H9 (cell line): ENCODE results near the gene ARHGAP24. TPM values are rescaled to one million over a fixed set of nuclear protein-coding genes. Genes with fewer than 3 reads are reported as not detected.

Experiments
- DNase-seq: peaks from one replicate; pipeline ENCODE4 v3.0.0-alpha.2; 2017
- H2AFZ ChIP-seq: one replicate; pipeline ENCODE4 v1.6.1; 2013; ENCODE audit warnings: mild to moderate bottlenecking, low read length, control low read depth, moderate library complexity
- H2AK5ac ChIP-seq: 2 replicates; pipeline ENCODE4 v1.6.1; 2013; ENCODE audit warnings: low read length, control low read depth, mixed read lengths; ENCODE audit not compliant: insufficient read length
- H2BK120ac ChIP-seq: one replicate; pipeline ENCODE4 v1.6.1; 2013; ENCODE audit warnings: low read depth, mild to moderate bottlenecking, low read length, control low read depth, inconsistent platforms; ENCODE audit not compliant: poor library complexity, severe bottlenecking
- H2BK12ac ChIP-seq: 2 replicates; pipeline ENCODE4 v1.6.1; 2013; ENCODE audit warnings: low read length, control low read depth, mixed read lengths, low read depth; ENCODE audit not compliant: insufficient read length
- H2BK15ac ChIP-seq: 2 replicates; pipeline ENCODE4 v1.6.1; 2013; ENCODE audit warnings: low read depth, low read length, control low read depth
- H2BK20ac ChIP-seq: one replicate; pipeline ENCODE4 v1.6.1; 2013; ENCODE audit warnings: low read depth, mild to moderate bottlenecking, low read length, control low read depth, inconsistent platforms; ENCODE audit not compliant: poor library complexity, severe bottlenecking
- H2BK5ac ChIP-seq: 2 replicates; pipeline ENCODE4 v1.6.1; 2013; ENCODE audit warnings: low read length, control low read depth, mixed read lengths; ENCODE audit not compliant: insufficient read length
- H3K14ac ChIP-seq: 2 replicates; pipeline ENCODE4 v1.6.1; 2013; ENCODE audit warnings: low read length, control low read depth; ENCODE audit not compliant: insufficient read depth
- H3K18ac ChIP-seq: 2 replicates; pipeline ENCODE4 v1.6.1; 2013; ENCODE audit warnings: low read depth, mild to moderate bottlenecking, mixed read lengths, low read length, control low read depth; ENCODE audit not compliant: insufficient read length
- H3K23ac ChIP-seq: 2 replicates; pipeline ENCODE4 v1.6.1; 2013; ENCODE audit warnings: low read length, control low read depth, mixed read lengths, low read depth; ENCODE audit not compliant: insufficient read length
- H3K23me2 ChIP-seq: 2 replicates; pipeline ENCODE4 v1.6.1; 2013; ENCODE audit warnings: low read depth, mild to moderate bottlenecking, mixed read lengths, low read length, control low read depth; ENCODE audit not compliant: insufficient read length, poor library complexity, severe bottlenecking
- H3K27ac ChIP-seq: 2 replicates; pipeline ENCODE4 v1.5.1; 2013; ENCODE audit warnings: low read length, control low read depth, mixed read lengths, low read depth; ENCODE audit not compliant: insufficient read length
- H3K27me3 ChIP-seq: 2 replicates; pipeline ENCODE4 v1.6.1; 2013; ENCODE audit warnings: low read length, control low read depth, inconsistent platforms; ENCODE audit not compliant: insufficient read depth
- H3K4ac ChIP-seq: 2 replicates; pipeline ENCODE4 v1.6.1; 2013; ENCODE audit warnings: low read depth, mild to moderate bottlenecking, control low read depth, inconsistent platforms, low read length, moderate library complexity
- H3K4me1 ChIP-seq: 2 replicates; pipeline ENCODE4 v1.6.1; 2013; ENCODE audit warnings: low read length, control low read depth, inconsistent platforms; ENCODE audit not compliant: insufficient read depth
- H3K4me2 ChIP-seq: 2 replicates; pipeline ENCODE4 v1.6.1; 2013; ENCODE audit warnings: low read length, control low read depth, mixed read lengths; ENCODE audit not compliant: insufficient read length, insufficient read depth
- H3K56ac ChIP-seq: 2 replicates; pipeline ENCODE4 v1.6.1; 2013; ENCODE audit warnings: low read depth, mild to moderate bottlenecking, mixed read lengths, low read length, control low read depth; ENCODE audit not compliant: insufficient read length
- H3K79me1 ChIP-seq: 2 replicates; pipeline ENCODE4 v1.6.1; 2013; ENCODE audit warnings: low read depth, mild to moderate bottlenecking, moderate library complexity, low read length, control low read depth, inconsistent platforms; ENCODE audit not compliant: insufficient read depth, poor library complexity, severe bottlenecking
- H3K79me2 ChIP-seq: 2 replicates; pipeline ENCODE4 v1.6.1; 2013; ENCODE audit warnings: low read length, control low read depth, inconsistent platforms; ENCODE audit not compliant: insufficient read depth
- H3K9ac ChIP-seq: 2 replicates; pipeline ENCODE4 v1.6.1; 2013; ENCODE audit warnings: low read length, control low read depth, mixed read lengths; ENCODE audit not compliant: insufficient read length; ENCODE audit errors: extremely low read depth
- H3K9me3 ChIP-seq: one replicate; pipeline ENCODE4 v1.6.1; 2013; ENCODE audit warnings: low read depth, low read length, inconsistent platforms; ENCODE audit not compliant: control insufficient read depth
- H3T11ph ChIP-seq: one replicate; pipeline ENCODE4 v1.6.1; 2013; ENCODE audit warnings: mild to moderate bottlenecking, low read length, control low read depth, inconsistent platforms
- H4K20me1 ChIP-seq: one replicate; pipeline ENCODE4 v1.6.1; 2013; ENCODE audit not compliant: control insufficient read depth, insufficient read length, insufficient read depth
- H4K5ac ChIP-seq: 2 replicates; pipeline ENCODE4 v1.6.1; 2013; ENCODE audit warnings: low read depth, mild to moderate bottlenecking, mixed read lengths, low read length, control low read depth; ENCODE audit not compliant: insufficient read length
- H4K8ac ChIP-seq: replicated peaks from 2 replicates; pipeline ENCODE4 v1.6.1; 2013; ENCODE audit warnings: low read length, control low read depth, mixed read lengths, low read depth; ENCODE audit not compliant: insufficient read length
- H4K91ac ChIP-seq: 2 replicates; pipeline ENCODE4 v1.6.1; 2013; ENCODE audit warnings: low read depth, mild to moderate bottlenecking, moderate library complexity, mixed read lengths, low read length, control low read depth; ENCODE audit not compliant: insufficient read length
- H3K27ac Mint-ChIP-seq, 3 experiments: 2 replicates in 2 of 3; 3 replicates in 1 of 3; pipeline ENCODE4 v1.8.0; 2020 to 2021; ENCODE audit warnings: mixed read lengths in 3 of 3, mild to moderate bottlenecking in 1 of 3, moderate library complexity in 1 of 3
- H3K27me3 Mint-ChIP-seq: 2 replicates; pipeline ENCODE4 v1.8.0; 2021; ENCODE audit warnings: low read depth, mild to moderate bottlenecking, moderate library complexity, mixed read lengths
- H3K36me3 Mint-ChIP-seq, 3 experiments: 2 replicates in 2 of 3; 3 replicates in 1 of 3; pipeline ENCODE4 v1.8.0; 2020 to 2021; ENCODE audit warnings: low read depth in 3 of 3, mixed read lengths in 3 of 3; ENCODE audit not compliant: insufficient read depth in 1 of 3
- H3K4me1 Mint-ChIP-seq, 2 experiments: 2 replicates each; pipeline ENCODE4 v1.8.0; 2020; ENCODE audit warnings: mixed read lengths in 2 of 2
- H3K4me3 Mint-ChIP-seq, 2 experiments: 2 replicates in 1 of 2; 3 replicates in 1 of 2; pipeline ENCODE4 v1.8.0; 2020 to 2021; ENCODE audit warnings: mild to moderate bottlenecking in 2 of 2, mixed read lengths in 2 of 2, moderate library complexity in 1 of 2
- H3K9me3 Mint-ChIP-seq, 2 experiments: 2 replicates in 1 of 2; 3 replicates in 1 of 2; pipeline ENCODE4 v1.8.0; 2020; ENCODE audit warnings: mild to moderate bottlenecking in 2 of 2, mixed read lengths in 2 of 2, moderate library complexity in 1 of 2
- CTCF ChIP-seq: fragments of 200-600 bp; sonication (generic); conservative IDR thresholded peaks from 3 replicates; pipeline ENCODE4 v1.8.0; 2021; ENCODE audit warnings: antibody characterized with exemption, mild to moderate bottlenecking
- total RNA-seq: library from RNA; stranded (reverse); gene quantifications from 2 replicates; pipeline ENCODE4 v1.2.1, GENCODE V29; 2021

Gene ARHGAP24
- total RNA-seq, 1 experiment from 2014 or later, result 0.37 TPM

GRCh38 chr4:85946821-85947220, 471.9 kb downstream of the ARHGAP24 start:
- Histone ChIP-seq H3K79me1 (no peaks in the 10 kb centered on the region), H2BK20ac (no peak overlapping the region), H3K4me2 (no peak overlapping the region), H3K27ac (no peak overlapping the region), H3K79me2 (no peaks in the 10 kb centered on the region), H3K9ac (no peak overlapping the region), H3K23ac (no peak overlapping the region), H3T11ph (no peak overlapping the region), H2BK120ac (no peak overlapping the region), H3K14ac (no peak overlapping the region), H3K18ac (no peak overlapping the region), H4K8ac (no peak overlapping the region), H3K4ac (no peak overlapping the region), H4K91ac (no peak overlapping the region), H3K4me1 (no peaks in the 10 kb centered on the region), H3K56ac (no peak overlapping the region), H2BK12ac (no peak overlapping the region), H2BK15ac (no peak overlapping the region), H2AK5ac (no peak overlapping the region), H3K23me2 (no peaks in the 10 kb centered on the region), H2BK5ac (no peak overlapping the region), H3K9me3 (no peaks in the 10 kb centered on the region), H4K5ac (no peak overlapping the region), H4K20me1 (no peaks in the 10 kb centered on the region), H2AFZ (no peak overlapping the region), H3K27me3 (no peaks in the 10 kb centered on the region)
- Mint-ChIP-seq H3K36me3 (no peaks in the 10 kb centered on the region), H3K4me3 (no peak overlapping the region), H3K9me3 (no peaks in the 10 kb centered on the region), H3K4me1 (peaks cover 0 to 5% of the 10 kb centered on the region in 2 experiments; a peak in 2 of 4 replicates), H3K27ac (no peak overlapping the region), H3K27me3 (no peaks in the 10 kb centered on the region)
- TF ChIP-seq CTCF, result no peak
- DNase-seq, result no peak
